Stimulated activated effector memory CD8-positive, alpha-beta T cell treated with anti-CD3 and anti-CD28 coated beads, Interleukin-12 subunit alpha, Interleukin-12 subunit beta, amount 100 ng/mL, for 72 hours (primary cell): ENCODE results near the gene KBTBD12.
A peak's percentile ranks its signal among the peaks of the same experiment; 100 is the strongest.
"Not testable (repeated sequence)": the region's sequence is repeated elsewhere in the genome, so short reads cannot be mapped to it uniquely, and the experiment has no call there.

Experiments
- ATAC-seq: fragments of 150-1000 bp; cut with Tn5 transposase; 2 replicates; pipeline ENCODE4 v1.10.0; 2021
- DNase-seq, 2 donors: peaks; one replicate each; pipeline ENCODE4 v3.0.0; 2021 to 2022; ENCODE audit warnings: low spot score in 2 of 2
- H3K27ac Mint-ChIP-seq: one replicate; pipeline ENCODE4 v1.8.0; 2022; ENCODE audit warnings: mild to moderate bottlenecking, mixed read lengths
- H3K36me3 Mint-ChIP-seq: one replicate; pipeline ENCODE4 v1.8.0; 2022; ENCODE audit warnings: mild to moderate bottlenecking, mixed read lengths
- H3K4me1 Mint-ChIP-seq: one replicate; pipeline ENCODE4 v1.8.0; 2022; ENCODE audit warnings: mixed read lengths
- H3K4me3 Mint-ChIP-seq: one replicate; pipeline ENCODE4 v1.8.0; 2022; ENCODE audit warnings: mild to moderate bottlenecking, mixed read lengths
- H3K9me3 Mint-ChIP-seq: one replicate; pipeline ENCODE4 v1.8.0; 2022; ENCODE audit warnings: mixed read lengths

KBTBD12 gene

DNA sequence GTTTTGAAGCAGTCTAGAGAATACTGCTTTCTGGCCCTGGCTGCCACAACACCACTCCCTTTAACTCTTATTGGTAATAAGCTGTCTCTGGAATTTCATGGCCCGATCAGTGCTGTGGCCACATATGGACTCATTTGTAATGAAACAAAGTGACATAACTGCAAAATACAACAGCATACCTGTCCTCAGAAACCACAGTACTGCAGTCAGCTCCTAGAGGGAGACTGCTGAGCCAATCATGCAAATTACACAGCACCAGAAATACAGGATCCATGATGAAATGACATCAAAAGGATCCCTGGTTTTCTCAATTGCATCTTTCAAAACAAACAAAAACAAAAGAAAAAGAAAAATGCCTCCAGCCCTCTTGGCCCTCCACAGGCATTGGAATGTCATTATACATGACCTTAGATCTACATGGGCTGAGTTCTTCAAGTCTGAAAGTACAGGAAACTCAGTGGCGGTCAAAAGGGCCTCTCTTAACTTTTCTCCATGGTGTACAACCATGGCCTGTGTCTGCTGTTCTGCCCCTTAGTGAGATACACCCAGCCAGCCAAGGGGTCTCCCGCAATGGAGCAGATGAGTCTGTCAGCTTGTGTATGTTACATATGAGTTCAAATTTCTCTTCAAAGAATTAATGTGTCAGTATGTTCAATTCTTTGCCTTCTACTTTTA lies 24.9 kb upstream of the KBTBD12 start:
- H3K9me3 Mint-ChIP-seq = peaks cover 13% of the 10 kb centered on the region
- no peaks in the 10 kb centered on the region for H3K36me3 Mint-ChIP-seq
- H3K4me3 Mint-ChIP-seq = no peak overlapping the region
- DNase-seq (no peak), ATAC-seq (peak; percentile 57)
- H3K4me1 Mint-ChIP-seq = peaks cover 20% of the 10 kb centered on the region
- peak overlapping the region; percentile 32 for H3K27ac Mint-ChIP-seq

DNA sequence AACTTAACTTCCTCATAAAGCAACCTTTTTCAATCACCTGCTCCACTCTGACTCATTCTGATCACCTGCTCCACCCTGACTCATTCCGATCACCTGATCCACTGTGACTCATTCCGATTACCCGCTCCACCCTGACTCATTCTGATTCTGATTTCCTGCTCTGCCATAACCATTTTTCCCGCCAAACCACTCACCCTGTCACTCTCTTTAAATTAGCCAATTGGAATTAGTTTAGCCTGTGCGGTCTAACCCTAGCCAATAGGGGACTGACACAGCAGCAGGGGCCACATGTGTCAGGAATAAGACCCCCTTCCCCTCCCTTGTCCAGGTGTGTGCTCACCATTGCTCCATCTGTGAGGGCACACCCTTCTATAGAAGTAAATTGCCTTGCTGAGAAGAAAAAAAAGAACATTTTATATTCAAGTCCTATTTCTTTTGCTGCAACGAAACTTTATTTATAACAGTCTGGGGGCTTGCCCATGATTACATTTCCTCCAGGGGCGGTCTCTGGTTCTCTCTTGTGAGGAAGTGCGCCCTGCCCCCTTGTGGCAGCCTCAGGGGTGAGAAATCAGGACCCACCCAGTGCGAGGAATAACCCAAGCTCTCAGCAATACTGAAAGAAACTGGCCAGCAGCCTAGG lies 24.3 kb upstream of the KBTBD12 start:
- H3K4me3 Mint-ChIP-seq, H3K36me3 Mint-ChIP-seq: not testable (repeated sequence)
- peaks cover 13% of the 10 kb centered on the region for H3K9me3 Mint-ChIP-seq
- peak overlapping the region; percentile 32 for H3K27ac Mint-ChIP-seq
- DNase-seq (peak in 1 of 2 donors; percentile 64), ATAC-seq (peak; percentile 76)
- peaks cover 20% of the 10 kb centered on the region for H3K4me1 Mint-ChIP-seq

DNA sequence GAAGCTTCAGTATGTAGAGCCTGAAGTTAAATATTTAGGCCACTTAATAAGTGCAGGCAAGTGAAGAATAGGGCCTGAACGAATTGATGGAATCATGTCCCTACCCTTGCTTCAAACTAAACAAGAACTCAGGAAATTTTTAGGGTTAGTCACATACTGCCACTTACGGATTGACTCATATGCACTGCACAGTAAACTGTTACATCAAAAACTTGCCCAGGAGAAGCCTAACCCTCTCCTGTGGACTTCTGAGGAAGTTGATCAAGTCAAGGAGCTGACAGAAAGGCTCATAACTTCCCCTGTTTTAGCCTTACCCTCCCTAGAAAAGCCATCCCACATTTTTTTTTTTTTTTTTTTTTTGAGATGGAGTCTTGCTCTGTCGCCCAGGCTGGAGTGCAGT lies 20.6 kb upstream of the KBTBD12 start:
- DNase-seq (no peak), ATAC-seq (no peak)
- H3K27ac Mint-ChIP-seq = no peak overlapping the region

DNA sequence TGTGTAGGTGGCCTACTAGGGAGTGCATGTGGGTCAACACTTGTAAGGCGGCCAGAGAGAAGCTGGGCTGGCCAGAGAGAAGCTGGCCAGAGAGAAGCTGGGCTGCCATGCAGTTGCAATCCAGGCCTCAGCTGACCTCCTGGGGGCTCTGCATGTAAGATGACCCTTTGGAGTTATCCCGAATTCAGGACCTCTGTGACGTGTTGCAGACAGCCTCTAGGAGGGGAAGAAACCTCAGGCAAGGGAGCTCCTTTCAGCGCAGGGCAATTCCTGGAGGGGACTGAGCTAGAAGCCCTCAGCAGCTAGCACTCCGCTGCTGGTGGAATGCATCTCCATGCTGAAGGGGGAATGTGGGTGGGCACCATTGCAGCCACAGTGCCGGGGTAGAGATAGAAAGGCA lies 15.8 kb upstream of the KBTBD12 start:
- H3K4me1 Mint-ChIP-seq = no peaks in the 10 kb centered on the region
- H3K4me3 Mint-ChIP-seq = no peak overlapping the region
- DNase-seq (no peak), ATAC-seq (no peak)
- peaks cover 4% of the 10 kb centered on the region for H3K9me3 Mint-ChIP-seq
- no peaks in the 10 kb centered on the region for H3K36me3 Mint-ChIP-seq
- H3K27ac Mint-ChIP-seq = no peak overlapping the region

More for the DNA sequence above, 20.6 kb upstream of the KBTBD12 start:
- Mint-ChIP-seq H3K9me3 (peaks cover 13% of the 10 kb centered on the region), H3K36me3 (no peaks in the 10 kb centered on the region), H3K4me1 (peaks cover 12% of the 10 kb centered on the region), H3K4me3 (no peak overlapping the region)

DNA sequence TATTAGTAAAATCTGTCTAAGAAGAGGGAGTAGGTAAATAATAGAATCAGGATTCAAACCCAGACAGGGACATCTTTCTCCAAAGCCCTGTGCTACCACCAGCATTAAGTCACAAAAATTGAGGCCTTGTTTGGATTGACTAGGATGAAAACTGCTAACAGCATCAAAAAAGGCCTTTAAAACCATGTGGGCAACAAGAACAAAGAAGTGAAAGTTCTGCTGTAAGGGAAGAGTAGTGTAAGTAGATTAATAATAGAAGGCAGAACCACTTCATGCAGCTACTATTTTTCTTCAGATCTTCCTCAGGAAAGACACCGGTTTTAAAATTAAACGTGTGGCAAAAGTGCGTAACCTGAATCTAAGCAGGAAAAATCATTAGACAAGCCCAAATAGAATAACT lies 15.3 kb upstream of the KBTBD12 start:
- no peak for ATAC-seq
- Mint-ChIP-seq H3K27ac (no peak overlapping the region), H3K4me1 (no peaks in the 10 kb centered on the region), H3K4me3 (no peak overlapping the region), H3K36me3 (no peaks in the 10 kb centered on the region), H3K9me3 (peaks cover 5% of the 10 kb centered on the region)
- DNase-seq = no peak

DNA sequence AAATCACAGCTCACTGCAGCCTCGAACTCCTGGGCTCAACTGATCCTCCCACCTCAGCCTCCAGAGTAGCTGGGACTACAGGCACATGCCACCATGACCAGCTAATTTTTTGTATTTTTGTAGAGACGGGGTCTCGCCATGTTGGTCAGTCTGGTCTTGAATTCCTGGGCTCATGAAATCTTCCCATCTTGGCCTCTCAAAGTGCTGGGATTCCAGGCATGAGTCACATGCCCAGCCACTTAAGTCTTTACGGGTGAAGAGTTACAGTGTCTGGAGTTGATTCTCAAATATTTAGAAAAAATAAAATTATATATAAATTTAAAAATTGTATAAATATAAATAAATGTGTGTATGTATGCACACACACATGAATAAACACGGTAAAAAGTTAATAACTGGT lies 14.5 kb upstream of the KBTBD12 start:
- Mint-ChIP-seq H3K4me3 (no peak overlapping the region), H3K36me3 (no peaks in the 10 kb centered on the region), H3K4me1 (no peaks in the 10 kb centered on the region), H3K27ac (no peak overlapping the region), H3K9me3 (peaks cover 5% of the 10 kb centered on the region)
- DNase-seq (no peak), ATAC-seq (no peak)

DNA sequence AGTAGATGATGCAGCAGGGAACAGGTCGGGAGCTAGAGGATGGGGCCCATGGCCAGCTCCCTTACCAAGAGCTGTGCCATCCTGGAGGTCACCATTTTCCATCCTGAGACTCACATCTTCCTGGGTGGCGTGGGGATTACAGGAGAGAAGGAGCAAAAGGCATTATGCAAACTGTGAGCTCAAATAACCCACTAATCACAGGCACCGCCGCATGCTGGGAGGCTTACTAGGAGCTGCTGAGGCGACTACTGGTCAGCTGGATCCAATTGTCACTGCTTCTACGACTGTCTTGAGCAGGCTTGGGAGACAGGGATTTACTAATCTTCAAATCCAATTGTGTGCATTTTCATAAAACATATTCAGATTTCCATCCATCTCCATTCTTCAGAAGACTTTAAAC lies 12.5 kb upstream of the KBTBD12 start:
- ATAC-seq = no peak

DNA sequence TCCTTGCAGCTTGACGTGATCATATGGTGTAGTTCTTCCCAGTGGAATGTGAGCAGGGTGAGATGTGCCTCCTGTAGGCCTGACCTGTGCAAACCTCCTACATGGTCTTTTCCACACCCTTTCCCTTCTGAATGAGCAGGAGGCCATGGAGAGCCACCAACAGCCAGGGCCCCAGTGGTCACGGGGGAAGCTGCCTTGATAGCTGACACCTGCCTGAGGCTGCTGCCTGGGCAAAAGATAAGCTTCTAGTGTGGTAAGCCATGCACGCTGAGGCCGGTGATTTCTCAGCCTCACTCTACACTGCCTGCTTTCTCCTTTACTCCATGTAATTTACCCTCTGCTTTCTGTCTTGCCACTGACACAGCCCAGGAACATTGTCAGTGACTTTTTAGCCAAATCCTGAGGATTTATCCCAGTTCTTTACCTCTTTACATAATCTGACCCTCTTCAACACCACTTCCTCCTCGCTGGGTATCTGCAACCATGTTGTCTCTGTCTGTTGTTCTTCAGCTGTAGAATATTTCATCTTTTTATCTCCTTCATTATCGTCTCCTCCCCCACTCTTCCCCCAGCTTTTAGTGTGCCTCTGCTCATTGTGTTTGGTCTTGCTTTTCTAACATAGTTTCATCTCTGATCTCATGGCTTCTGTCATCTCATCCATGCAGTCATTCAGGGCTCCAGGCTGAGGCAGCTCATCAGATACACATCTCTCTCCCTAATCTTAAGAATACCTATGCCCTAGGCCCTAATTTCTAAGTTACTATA lies 11.2 kb upstream of the KBTBD12 start:
- no peak for DNase-seq
- no peaks in the 10 kb centered on the region for H3K36me3 Mint-ChIP-seq
- H3K9me3 Mint-ChIP-seq = peaks cover 5% of the 10 kb centered on the region
- H3K27ac Mint-ChIP-seq = no peak overlapping the region
- no peaks in the 10 kb centered on the region for H3K4me1 Mint-ChIP-seq
- no peak for ATAC-seq
- no peak overlapping the region for H3K4me3 Mint-ChIP-seq

More for the DNA sequence above, 12.5 kb upstream of the KBTBD12 start:
- no peak overlapping the region for H3K4me3 Mint-ChIP-seq
- DNase-seq = no peak
- no peak overlapping the region for H3K27ac Mint-ChIP-seq
- H3K4me1 Mint-ChIP-seq = no peaks in the 10 kb centered on the region
- H3K9me3 Mint-ChIP-seq = peaks cover 5% of the 10 kb centered on the region
- no peaks in the 10 kb centered on the region for H3K36me3 Mint-ChIP-seq

DNA sequence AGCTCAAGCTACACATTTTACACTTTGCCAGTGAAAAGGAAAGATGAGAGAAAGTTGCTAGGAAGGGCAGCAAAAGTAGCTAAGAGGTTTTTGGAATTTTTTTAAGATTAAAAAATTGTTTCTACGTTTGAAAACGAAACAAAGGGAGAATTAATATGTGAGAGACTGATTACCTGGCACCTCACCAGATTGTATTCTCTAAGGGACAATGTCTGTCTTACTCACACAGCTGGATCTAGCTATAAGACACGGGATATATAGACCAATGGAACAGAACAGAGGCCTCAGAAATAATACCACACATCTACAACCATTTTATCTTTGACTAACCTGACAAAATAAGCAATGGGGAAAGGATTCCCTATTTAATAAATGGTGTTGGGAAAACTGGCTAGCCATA lies 9.5 kb upstream of the KBTBD12 start:
- Mint-ChIP-seq H3K4me1 (no peaks in the 10 kb centered on the region), H3K4me3 (no peak overlapping the region), H3K9me3 (peaks cover 5% of the 10 kb centered on the region), H3K27ac (no peak overlapping the region), H3K36me3 (no peaks in the 10 kb centered on the region)
- no peak for ATAC-seq
- DNase-seq = no peak

DNA sequence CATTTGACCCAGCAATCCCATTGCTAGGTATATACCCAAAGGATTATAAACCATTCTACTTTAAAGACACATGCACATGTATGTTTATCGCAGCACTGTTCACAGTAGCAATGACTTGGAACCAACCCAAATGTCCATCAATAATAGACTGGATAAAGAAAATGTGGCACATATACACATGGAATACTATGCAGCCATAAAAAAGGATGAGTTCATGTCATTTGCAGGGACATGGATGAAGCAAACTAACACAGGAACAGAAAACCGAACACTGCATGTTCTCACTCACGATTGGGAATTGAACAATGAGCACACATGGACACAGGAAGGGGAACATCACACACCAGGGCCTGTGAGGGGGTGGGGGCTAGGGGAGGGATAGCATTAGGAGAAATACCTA lies 8.4 kb upstream of the KBTBD12 start:
- H3K4me3 Mint-ChIP-seq, ATAC-seq, DNase-seq, H3K36me3 Mint-ChIP-seq, H3K27ac Mint-ChIP-seq, H3K4me1 Mint-ChIP-seq, H3K9me3 Mint-ChIP-seq: not testable (repeated sequence)

DNA sequence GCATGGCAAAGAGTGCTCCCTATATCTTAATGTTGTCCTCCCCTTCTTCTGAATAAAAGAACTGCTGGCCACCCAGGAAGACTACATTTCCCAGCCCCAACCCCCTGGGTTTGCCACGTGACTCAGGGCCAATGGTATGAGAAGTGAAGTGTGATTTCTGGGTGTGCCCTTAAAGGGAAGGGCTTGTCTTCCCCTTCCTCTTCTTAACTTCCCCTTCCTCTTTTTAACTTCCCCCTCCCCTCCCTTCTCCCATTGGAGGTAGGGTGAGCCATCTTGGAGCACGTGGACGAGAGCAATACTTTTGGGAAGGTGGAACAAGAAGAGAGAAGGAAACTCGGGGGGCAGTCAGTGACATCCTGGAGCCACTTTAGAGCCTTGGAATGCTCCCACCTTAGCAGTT lies 6.8 kb upstream of the KBTBD12 start:
- Mint-ChIP-seq H3K36me3 (no peaks in the 10 kb centered on the region), H3K4me3 (no peak overlapping the region), H3K27ac (no peak overlapping the region), H3K4me1 (no peaks in the 10 kb centered on the region), H3K9me3 (peaks cover 5% of the 10 kb centered on the region)
- no peak for DNase-seq
- ATAC-seq = no peak

DNA sequence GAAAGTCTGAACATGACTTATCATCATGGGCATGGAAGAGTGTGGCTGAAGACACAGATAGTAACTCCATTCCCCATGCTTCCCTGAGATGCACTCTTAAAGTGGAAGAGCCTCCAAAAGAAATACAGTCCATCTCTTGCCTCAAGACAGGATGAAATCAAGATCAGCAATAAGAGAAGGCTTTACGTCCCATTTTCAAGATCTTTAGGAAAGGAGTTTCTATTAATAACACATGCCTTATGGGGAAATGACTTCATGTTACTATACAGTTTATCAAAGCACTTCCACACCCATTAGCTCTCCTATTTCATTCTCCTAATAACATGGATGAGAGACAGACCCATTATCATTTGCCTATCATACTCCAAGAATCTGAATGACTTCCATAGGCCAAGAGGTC lies 6.1 kb upstream of the KBTBD12 start:
- ATAC-seq = no peak
- no peak for DNase-seq
- H3K4me1 Mint-ChIP-seq = no peaks in the 10 kb centered on the region
- no peak overlapping the region for H3K27ac Mint-ChIP-seq
- no peaks in the 10 kb centered on the region for H3K36me3 Mint-ChIP-seq
- peaks cover 8% of the 10 kb centered on the region for H3K9me3 Mint-ChIP-seq
- no peak overlapping the region for H3K4me3 Mint-ChIP-seq

DNA sequence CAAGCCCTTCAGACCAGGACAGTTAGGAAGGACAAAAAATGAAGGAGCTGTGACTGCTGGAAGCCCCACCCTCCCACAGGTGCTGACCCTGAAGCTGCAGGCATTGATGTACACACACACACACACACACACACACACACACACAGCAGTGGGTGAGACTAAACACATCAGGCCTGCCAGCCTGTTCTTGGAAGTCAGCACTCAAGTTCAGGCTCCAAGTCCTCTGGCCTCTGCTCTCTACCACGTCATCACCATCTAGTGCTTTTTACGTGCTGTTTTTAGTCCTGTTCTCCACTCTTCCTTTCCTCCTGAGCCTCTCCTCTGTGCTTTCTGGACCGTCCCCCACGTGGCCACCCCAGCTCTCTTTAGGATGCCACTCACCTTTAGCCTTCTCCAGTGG lies 5.4 kb upstream of the KBTBD12 start:
- DNase-seq = no peak
- H3K9me3 Mint-ChIP-seq = peaks cover 4% of the 10 kb centered on the region
- no peak overlapping the region for H3K27ac Mint-ChIP-seq
- H3K4me3 Mint-ChIP-seq = no peak overlapping the region
- no peaks in the 10 kb centered on the region for H3K4me1 Mint-ChIP-seq
- no peaks in the 10 kb centered on the region for H3K36me3 Mint-ChIP-seq
- ATAC-seq = peak; percentile 42

DNA sequence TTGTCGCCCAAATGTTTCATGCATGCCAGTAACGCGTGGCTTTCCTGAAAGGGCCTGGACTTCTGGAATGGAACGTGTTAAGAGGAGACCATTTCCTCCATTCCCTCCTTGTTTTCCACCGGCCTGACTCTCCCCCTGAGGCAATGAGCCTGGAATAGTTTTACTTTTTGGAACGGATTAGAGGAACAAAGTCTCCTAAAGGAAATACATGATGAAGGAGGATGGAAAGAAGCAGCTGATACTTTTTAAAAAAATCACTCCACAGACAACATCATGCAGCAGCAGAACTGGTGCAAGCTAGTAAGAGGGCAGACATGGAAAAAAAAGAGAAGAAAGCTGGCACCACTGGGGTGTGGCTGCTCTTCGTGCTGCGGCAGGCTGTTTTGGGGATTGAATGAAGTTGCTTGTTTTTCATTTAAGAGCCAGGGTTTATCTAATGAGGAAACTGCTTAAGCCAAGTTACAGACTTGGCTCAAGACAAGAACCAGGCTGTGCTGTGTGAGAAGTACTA lies 3.6 kb upstream of the KBTBD12 start:
- no peak overlapping the region for H3K27ac Mint-ChIP-seq
- no peak for ATAC-seq
- no peaks in the 10 kb centered on the region for H3K36me3 Mint-ChIP-seq
- H3K4me1 Mint-ChIP-seq = no peaks in the 10 kb centered on the region
- no peak overlapping the region for H3K4me3 Mint-ChIP-seq
- peaks cover 4% of the 10 kb centered on the region for H3K9me3 Mint-ChIP-seq
- DNase-seq = no peak

DNA sequence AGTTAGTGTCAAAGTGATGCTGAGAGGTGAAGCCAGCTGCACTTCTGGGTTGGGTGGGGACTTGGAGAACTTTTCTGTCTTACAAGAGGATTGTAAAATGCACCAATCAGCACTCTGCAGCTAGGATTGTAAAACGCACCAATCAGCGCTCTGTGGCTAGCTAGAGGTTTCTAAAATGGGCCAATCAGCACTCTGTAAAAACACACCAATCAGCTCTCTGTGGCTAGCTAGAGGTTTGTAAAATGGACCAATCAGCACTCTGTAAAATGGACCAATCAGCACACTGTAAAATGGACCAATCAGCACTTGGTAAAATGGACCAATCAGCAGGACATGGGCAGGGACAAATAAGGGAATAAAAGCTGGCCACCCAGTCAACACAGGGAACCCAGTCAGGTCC lies 1.2 kb upstream of the KBTBD12 start:
- H3K4me1 Mint-ChIP-seq, ATAC-seq, H3K4me3 Mint-ChIP-seq: not testable (repeated sequence)

DNA sequence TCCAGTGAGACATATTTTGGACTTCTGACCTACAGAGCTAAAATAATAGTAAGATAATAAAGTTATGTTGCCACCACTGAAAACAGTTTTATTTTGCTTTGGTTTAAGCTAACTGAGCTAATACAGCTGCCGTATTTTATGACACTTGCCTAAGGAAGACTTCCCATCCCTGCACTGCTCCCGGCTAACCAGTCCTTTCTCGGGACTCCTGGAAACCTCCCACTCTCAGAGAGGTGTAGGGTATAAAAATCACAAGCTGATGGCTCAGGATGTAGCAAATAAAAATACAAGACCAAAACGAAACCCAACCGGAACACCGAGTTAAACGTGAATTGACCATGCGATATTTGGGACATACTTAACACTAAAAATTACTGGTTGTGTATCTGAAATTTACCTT lies 448 bp upstream of the KBTBD12 start:
- H3K4me3 Mint-ChIP-seq = no peak overlapping the region
- no peaks in the 10 kb centered on the region for H3K36me3 Mint-ChIP-seq
- no peaks in the 10 kb centered on the region for H3K4me1 Mint-ChIP-seq
- no peak for ATAC-seq
- peaks cover 4% of the 10 kb centered on the region for H3K9me3 Mint-ChIP-seq
- H3K27ac Mint-ChIP-seq = no peak overlapping the region
- DNase-seq = no peak

More for the DNA sequence above, 1.2 kb upstream of the KBTBD12 start:
- H3K9me3 Mint-ChIP-seq, H3K36me3 Mint-ChIP-seq, H3K27ac Mint-ChIP-seq, DNase-seq: not testable (repeated sequence)
